Activated T-cell treated with anti-CD3 and anti-CD28 coated beads, Interleukin-2, amount 50 U/mL, for 24 hours (primary cell): ENCODE data around the gene CDYL2.

Experiments used
- DNase-seq: peaks from one replicate; pipeline ENCODE4 v3.0.0-alpha.2; 2020
- H3K27ac Mint-ChIP-seq: 2 replicates; pipeline ENCODE4 v1.8.0; 2020; ENCODE audit warnings: mild to moderate bottlenecking, mixed read lengths
- H3K27me3 Mint-ChIP-seq: 2 replicates; pipeline ENCODE4 v1.8.0; 2020; ENCODE audit warnings: mixed read lengths
- H3K36me3 Mint-ChIP-seq: 2 replicates; pipeline ENCODE4 v1.8.0; 2020; ENCODE audit warnings: low read depth, mixed read lengths
- H3K4me1 Mint-ChIP-seq: 2 replicates; pipeline ENCODE4 v1.8.0; 2020; ENCODE audit warnings: low read depth, mixed read lengths
- H3K4me3 Mint-ChIP-seq: 2 replicates; pipeline ENCODE4 v1.8.0; 2020; ENCODE audit warnings: mild to moderate bottlenecking, moderate library complexity, mixed read lengths
- H3K9me3 Mint-ChIP-seq: 2 replicates; pipeline ENCODE4 v1.8.0; 2020; ENCODE audit warnings: mixed read lengths

CDYL2 gene

DNA sequence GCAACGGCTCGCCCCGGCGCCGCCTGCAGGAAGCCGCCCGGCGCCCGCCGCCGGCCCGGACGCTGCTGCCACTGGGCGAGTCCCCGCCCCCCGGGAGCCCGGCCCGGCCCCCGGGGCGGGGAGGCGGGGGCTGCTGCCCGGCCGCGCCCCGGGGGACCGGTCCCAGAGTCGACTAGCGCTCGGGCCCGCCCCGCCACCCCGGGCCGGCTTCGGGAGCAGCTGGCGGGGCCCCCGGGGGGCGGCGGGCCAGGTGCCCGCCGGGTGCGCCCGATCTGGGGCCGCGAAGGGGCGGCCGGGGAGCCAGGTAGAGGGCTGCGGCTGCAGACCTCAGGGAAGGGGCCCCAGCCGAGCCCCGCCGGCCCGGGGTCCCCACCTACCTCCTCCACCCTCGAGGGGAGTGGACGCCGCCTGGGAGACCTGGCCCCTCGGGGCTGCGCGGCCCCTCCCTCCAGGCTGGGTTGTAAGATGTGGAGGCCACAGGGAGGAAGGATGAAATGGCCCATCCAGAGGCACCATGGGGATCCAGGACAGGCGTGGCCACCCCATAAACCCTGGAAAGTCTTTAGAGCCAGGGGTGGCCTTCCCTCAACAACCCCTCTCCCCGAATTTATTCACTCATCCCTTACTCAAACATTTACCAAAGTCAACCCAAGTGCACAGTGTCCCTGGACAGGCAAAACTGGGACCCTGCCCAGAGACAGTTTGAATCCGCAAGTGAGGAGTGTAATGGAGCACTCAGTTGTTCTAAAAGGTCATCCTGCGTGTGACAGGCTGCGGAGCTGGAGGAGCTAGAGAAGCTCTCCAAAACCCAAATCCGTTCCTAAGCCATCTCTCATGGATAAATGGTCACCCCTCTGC is at the start of gene CDYL2:
Gene CDYL2, minus strand, starts transcription at position 73 of the 858 bp plus-strand sequence. CDS start 425 bp downstream, outside the sequence.
- peak; percentile 71 for DNase-seq
- H3K27ac Mint-ChIP-seq, result peak within 1 kb of the TSS; percentile 94
- peaks cover 12% of the 10 kb centered on the region for H3K9me3 Mint-ChIP-seq
- peaks cover 3% of the 10 kb centered on the region for H3K27me3 Mint-ChIP-seq
- peaks cover 56% of the 10 kb centered on the region for H3K4me1 Mint-ChIP-seq
- H3K4me3 Mint-ChIP-seq, result peak within 1 kb of the TSS; percentile 90
- H3K36me3 Mint-ChIP-seq, result peaks cover 6% of the 10 kb centered on the region

DNA sequence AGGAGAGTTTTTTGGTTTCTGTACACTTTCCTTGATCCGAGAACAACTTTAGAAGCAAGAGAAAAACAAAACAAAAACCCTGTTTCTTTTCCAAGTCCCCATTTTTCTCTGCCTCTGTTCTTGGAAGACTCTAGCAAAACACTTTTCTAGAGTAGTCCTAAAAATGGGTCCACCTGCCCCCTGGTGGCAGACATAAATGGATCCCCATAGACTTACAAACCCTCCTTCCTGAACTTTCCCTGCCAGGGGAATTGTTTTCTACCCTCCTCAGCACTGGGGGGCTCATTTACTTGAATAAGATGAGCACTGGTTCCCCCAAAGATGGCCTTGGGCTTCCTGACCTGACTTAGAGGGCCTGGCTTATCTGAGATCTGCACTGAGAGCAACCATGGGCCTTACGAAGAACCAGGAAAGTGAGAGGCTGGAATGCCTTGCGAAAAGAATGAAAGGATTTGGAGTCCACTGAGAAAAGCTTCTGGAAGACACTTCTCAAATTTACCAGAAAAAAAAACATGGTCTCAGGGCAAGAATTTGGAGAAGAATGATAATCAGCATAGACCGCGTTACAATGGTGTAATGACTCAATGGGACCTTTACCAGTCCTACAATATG is 48.0 kb upstream of the CDYL2 start:
- Mint-ChIP-seq H3K9me3 (no peaks in the 10 kb centered on the region), H3K27ac (no peak overlapping the region), H3K27me3 (peaks cover 12% of the 10 kb centered on the region), H3K36me3 (no peaks in the 10 kb centered on the region), H3K4me3 (no peak overlapping the region), H3K4me1 (no peaks in the 10 kb centered on the region)
- no peak for DNase-seq

DNA sequence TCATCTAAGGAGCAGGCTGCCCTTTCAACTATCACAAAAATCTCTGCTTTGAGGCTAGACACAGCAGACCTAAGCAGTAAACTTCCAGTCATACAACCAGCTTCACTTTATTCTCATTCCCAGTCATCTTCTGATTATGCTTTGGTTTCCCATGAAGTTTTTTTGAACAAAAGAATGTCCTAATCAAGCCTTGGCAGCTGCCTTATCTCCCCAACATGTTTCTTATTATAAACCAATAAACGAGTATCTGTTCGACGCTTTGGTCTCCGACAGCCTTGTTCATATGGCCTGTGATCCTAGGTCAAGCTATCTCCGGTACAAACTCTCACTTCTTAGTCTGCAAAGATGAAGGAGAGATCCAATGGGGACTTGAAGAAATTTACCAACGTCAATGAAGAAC is 47.4 kb upstream of the CDYL2 start:
- H3K4me1 Mint-ChIP-seq, result no peaks in the 10 kb centered on the region
- H3K9me3 Mint-ChIP-seq, result no peaks in the 10 kb centered on the region
- H3K27me3 Mint-ChIP-seq, result peaks cover 11% of the 10 kb centered on the region
- no peak overlapping the region for H3K27ac Mint-ChIP-seq
- H3K36me3 Mint-ChIP-seq, result no peaks in the 10 kb centered on the region
- no peak for DNase-seq
- H3K4me3 Mint-ChIP-seq, result no peak overlapping the region

- Mint-ChIP-seq H3K4me1 (no peaks in the 10 kb centered on the region), H3K36me3 (no peaks in the 10 kb centered on the region), H3K9me3 (no peaks in the 10 kb centered on the region), H3K27ac (no peak overlapping the region), H3K27me3 (peaks cover 11% of the 10 kb centered on the region), H3K4me3 (no peak overlapping the region)
- DNase-seq, result no peak
These were observed 46.4 kb upstream of the CDYL2 start for GRCh38 chr16:80850757-80851156.

DNA sequence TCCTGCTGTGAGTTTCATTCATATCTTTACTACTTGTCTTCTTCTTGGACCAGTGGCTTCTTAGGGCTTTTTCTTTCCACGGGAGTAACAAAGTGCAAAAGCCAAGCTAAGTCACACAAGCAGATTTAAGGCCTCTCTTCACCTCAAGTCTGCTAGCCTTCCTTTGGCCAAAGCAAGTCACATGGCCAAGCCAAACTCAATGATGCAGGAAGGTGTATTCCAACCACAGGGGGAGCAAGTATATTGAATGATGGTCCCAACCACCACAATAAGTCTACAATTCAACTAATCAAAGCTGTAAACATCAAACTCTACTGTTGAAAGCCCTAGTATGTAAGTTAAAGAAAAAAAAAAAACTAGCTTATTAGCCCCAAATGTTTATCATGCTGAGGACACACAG is 44.5 kb upstream of the CDYL2 start:
- H3K4me3 Mint-ChIP-seq, result no peak overlapping the region
- DNase-seq, result no peak
- no peaks in the 10 kb centered on the region for H3K4me1 Mint-ChIP-seq
- H3K27ac Mint-ChIP-seq, result no peak overlapping the region
- H3K9me3 Mint-ChIP-seq, result peaks cover 5% of the 10 kb centered on the region
- peaks cover 3% of the 10 kb centered on the region for H3K27me3 Mint-ChIP-seq
- H3K36me3 Mint-ChIP-seq, result no peaks in the 10 kb centered on the region

GRCh38 chr16:80846680-80847079 is 42.3 kb upstream of the CDYL2 start:
- no peak for DNase-seq
- H3K27ac Mint-ChIP-seq, result no peak overlapping the region
- H3K36me3 Mint-ChIP-seq, result no peaks in the 10 kb centered on the region
- no peaks in the 10 kb centered on the region for H3K27me3 Mint-ChIP-seq
- peaks cover 12% of the 10 kb centered on the region for H3K9me3 Mint-ChIP-seq
- H3K4me1 Mint-ChIP-seq, result no peaks in the 10 kb centered on the region
- H3K4me3 Mint-ChIP-seq, result no peak overlapping the region

DNA sequence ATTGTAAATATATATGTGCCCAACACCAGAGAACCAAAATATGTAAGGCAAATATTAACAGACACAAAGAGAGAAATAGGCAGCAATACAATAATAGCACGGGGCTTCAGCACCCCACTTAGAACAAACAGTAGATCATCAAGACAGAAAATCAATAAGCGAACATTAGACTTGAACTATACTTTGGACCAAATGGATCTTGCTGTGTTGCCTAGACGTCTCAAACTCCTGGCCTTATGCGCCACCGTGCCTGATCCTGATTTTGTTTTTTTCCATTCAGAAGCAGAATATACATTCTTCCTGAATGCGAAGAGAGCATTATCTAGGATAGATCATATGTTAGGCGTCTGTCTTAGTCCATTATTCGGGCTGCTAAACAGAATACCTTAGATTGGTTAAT is 41.9 kb upstream of the CDYL2 start:
- Mint-ChIP-seq H3K9me3 (peaks cover 14% of the 10 kb centered on the region), H3K4me1 (no peaks in the 10 kb centered on the region), H3K27me3 (peaks cover 4% of the 10 kb centered on the region), H3K36me3 (no peaks in the 10 kb centered on the region), H3K27ac (no peak overlapping the region), H3K4me3 (no peak overlapping the region)
- no peak for DNase-seq

GRCh38 chr16:80844395-80844794 is 40.0 kb upstream of the CDYL2 start:
- H3K27ac Mint-ChIP-seq, result no peak overlapping the region
- no peaks in the 10 kb centered on the region for H3K4me1 Mint-ChIP-seq
- no peak for DNase-seq
- H3K9me3 Mint-ChIP-seq, result peaks cover 19% of the 10 kb centered on the region
- H3K36me3 Mint-ChIP-seq, result no peaks in the 10 kb centered on the region
- no peak overlapping the region for H3K4me3 Mint-ChIP-seq
- H3K27me3 Mint-ChIP-seq, result peaks cover 21% of the 10 kb centered on the region

- no peaks in the 10 kb centered on the region for H3K36me3 Mint-ChIP-seq
- no peak overlapping the region for H3K4me3 Mint-ChIP-seq
- H3K27ac Mint-ChIP-seq, result no peak overlapping the region
- no peaks in the 10 kb centered on the region for H3K4me1 Mint-ChIP-seq
- peaks cover 38% of the 10 kb centered on the region for H3K27me3 Mint-ChIP-seq
- H3K9me3 Mint-ChIP-seq, result peaks cover 19% of the 10 kb centered on the region
- DNase-seq, result no peak
These were observed 36.8 kb upstream of the CDYL2 start for GRCh38 chr16:80841231-80841630.

GRCh38 chr16:80837533-80838147 is 33.2 kb upstream of the CDYL2 start:
- H3K27me3 Mint-ChIP-seq, result peaks cover 51% of the 10 kb centered on the region
- H3K27ac Mint-ChIP-seq, result no peak overlapping the region
- DNase-seq, result no peak
- H3K36me3 Mint-ChIP-seq, result no peaks in the 10 kb centered on the region
- H3K4me1 Mint-ChIP-seq, result no peaks in the 10 kb centered on the region
- peaks cover 6% of the 10 kb centered on the region for H3K9me3 Mint-ChIP-seq
- no peak overlapping the region for H3K4me3 Mint-ChIP-seq

DNA sequence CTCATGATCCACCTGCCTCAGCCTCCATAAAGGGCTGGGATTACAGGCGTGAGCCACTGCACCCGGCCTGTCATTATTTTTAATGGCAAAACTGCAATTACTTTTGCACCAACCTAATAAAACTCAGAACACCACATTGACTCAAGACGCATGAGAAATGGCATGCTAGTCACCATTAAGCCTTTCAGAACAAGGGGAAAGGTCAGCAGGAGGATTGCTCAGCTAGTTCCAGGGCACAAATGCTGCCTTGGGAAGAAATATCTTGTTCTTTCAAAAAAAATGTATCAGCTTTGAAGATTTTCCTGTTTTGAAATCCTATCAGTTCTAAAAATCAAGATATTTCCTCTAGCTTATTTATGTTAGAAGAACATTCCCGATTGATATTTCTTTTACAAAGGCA is 32.4 kb upstream of the CDYL2 start:
- Mint-ChIP-seq H3K36me3 (no peaks in the 10 kb centered on the region), H3K27ac (no peak overlapping the region), H3K4me3 (no peak overlapping the region), H3K9me3 (peaks cover 6% of the 10 kb centered on the region), H3K4me1 (no peaks in the 10 kb centered on the region), H3K27me3 (peaks cover 56% of the 10 kb centered on the region)
- no peak for DNase-seq

- H3K27ac Mint-ChIP-seq, result no peak overlapping the region
- H3K4me3 Mint-ChIP-seq, result no peak overlapping the region
- peaks cover 4% of the 10 kb centered on the region for H3K9me3 Mint-ChIP-seq
- no peaks in the 10 kb centered on the region for H3K36me3 Mint-ChIP-seq
- peaks cover 51% of the 10 kb centered on the region for H3K27me3 Mint-ChIP-seq
- H3K4me1 Mint-ChIP-seq, result no peaks in the 10 kb centered on the region
- DNase-seq, result no peak
These were observed 31.8 kb upstream of the CDYL2 start for GRCh38 chr16:80836202-80836601.

GRCh38 chr16:80831039-80831438 is 26.6 kb upstream of the CDYL2 start:
- no peaks in the 10 kb centered on the region for H3K36me3 Mint-ChIP-seq
- DNase-seq, result no peak
- H3K9me3 Mint-ChIP-seq, result no peaks in the 10 kb centered on the region
- H3K4me1 Mint-ChIP-seq, result no peaks in the 10 kb centered on the region
- peaks cover 31% of the 10 kb centered on the region for H3K27me3 Mint-ChIP-seq
- H3K27ac Mint-ChIP-seq, result no peak overlapping the region
- H3K4me3 Mint-ChIP-seq, result no peak overlapping the region

DNA sequence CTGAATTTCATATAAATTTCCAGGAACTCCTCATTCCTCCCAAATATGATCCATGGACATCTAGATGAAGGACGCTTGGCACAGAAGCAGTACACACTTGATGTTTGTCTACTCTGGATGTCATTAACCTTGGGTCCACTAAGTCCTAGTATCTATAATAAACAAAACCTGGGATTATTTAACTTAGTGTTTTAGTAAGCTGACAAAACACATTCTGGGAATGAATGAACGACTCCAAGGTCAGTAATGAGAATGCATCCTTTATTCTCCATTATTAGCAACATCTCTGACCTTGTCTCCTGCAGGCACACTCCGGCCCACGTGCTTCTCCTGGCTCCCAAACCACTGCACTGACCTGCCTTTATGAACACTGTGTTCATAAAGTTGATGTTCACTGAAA is 24.1 kb upstream of the CDYL2 start:
- H3K27ac Mint-ChIP-seq, result no peak overlapping the region
- no peaks in the 10 kb centered on the region for H3K36me3 Mint-ChIP-seq
- no peak for DNase-seq
- peaks cover 21% of the 10 kb centered on the region for H3K27me3 Mint-ChIP-seq
- H3K4me3 Mint-ChIP-seq, result no peak overlapping the region
- peaks cover 1% of the 10 kb centered on the region for H3K4me1 Mint-ChIP-seq
- no peaks in the 10 kb centered on the region for H3K9me3 Mint-ChIP-seq

DNA sequence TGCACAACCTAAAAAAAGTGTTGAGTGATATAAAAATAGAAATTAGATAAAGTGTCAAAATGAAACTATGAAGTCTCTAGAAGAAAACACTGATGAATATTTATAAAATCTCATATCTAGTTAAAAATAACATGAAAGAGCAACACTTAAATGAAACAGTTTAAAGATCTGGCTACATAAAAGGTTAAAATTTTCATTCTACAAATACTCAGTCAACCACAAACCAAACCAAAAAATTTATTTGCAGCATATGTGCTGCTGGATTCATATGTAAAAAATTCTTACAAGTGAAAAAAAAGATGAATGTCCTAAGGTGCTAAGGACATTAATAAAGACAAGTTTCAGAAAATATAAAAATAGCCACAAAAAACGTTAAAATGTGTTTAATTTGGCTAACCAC is 22.6 kb upstream of the CDYL2 start:
- peaks cover 14% of the 10 kb centered on the region for H3K27me3 Mint-ChIP-seq
- H3K27ac Mint-ChIP-seq, result no peak overlapping the region
- no peak overlapping the region for H3K4me3 Mint-ChIP-seq
- H3K9me3 Mint-ChIP-seq, result no peaks in the 10 kb centered on the region
- no peaks in the 10 kb centered on the region for H3K36me3 Mint-ChIP-seq
- DNase-seq, result no peak
- H3K4me1 Mint-ChIP-seq, result peaks cover 1% of the 10 kb centered on the region
